ENCODE results near the gene PCP4L1. TPM values are rescaled to one million over a fixed set of nuclear protein-coding genes. Genes with fewer than 3 reads are reported as not detected.

Gene PCP4L1
- total RNA-seq, 2 experiments from 2014 or later: not detected

GRCh38 chr1:161274874-161275273 lies 16.3 kb downstream of the PCP4L1 start:
- no peak overlapping the region for H3K4me3 Mint-ChIP-seq
- POLR2A ChIA-PET: no interaction called here

GRCh38 chr1:161282991-161283390 lies 24.4 kb downstream of the PCP4L1 start:
- POLR2A ChIA-PET: no interaction called here
- intact Hi-C loops (cut with DNase I, micrococcal nuclease): loop anchor here in 1 of 2 experiments (5.0 kb wide), 1 partner anchor 36 kb away; no protein-coding TSS in a partner anchor

More at GRCh38 chr1:161274874-161275273, 16.3 kb downstream of the PCP4L1 start:
- Mint-ChIP-seq H3K4me1 (ENCODE audit: low read depth) (no peaks in the 10 kb centered on the region), H3K36me3 (ENCODE audit: low read depth) (no peaks in the 10 kb centered on the region), H3K27me3 (peaks cover 17% of the 10 kb centered on the region), H3K9me3 (no peaks in the 10 kb centered on the region), H3K27ac (no peak overlapping the region)
- H3K9me3 ChIP-seq (ENCODE audit: control insufficient read depth in 1 of 2, insufficient read depth in 1 of 2, low read length in 2 of 2): no peaks in the 10 kb centered on the region
- H3K27me3 ChIP-seq (ENCODE audit: control insufficient read depth in 1 of 2, insufficient read depth in 2 of 2, low read length in 2 of 2): no peaks in the 10 kb centered on the region
- no peak for DNase-seq
- no peak for ATAC-seq (ENCODE audit: poor library complexity)
- H3K4me1 ChIP-seq (ENCODE audit: insufficient read depth, low read length): no peaks in the 10 kb centered on the region
- no peaks in the 10 kb centered on the region for H3K36me3 ChIP-seq (ENCODE audit: insufficient read depth, low read length)
- intact Hi-C loops (cut with DNase I, micrococcal nuclease): no loop called here
- CTCF ChIA-PET: no interaction called here
- H3K4me3 ChIP-seq (ENCODE audit: low read length): no peak overlapping the region
- no peak overlapping the region for H3K27ac ChIP-seq (ENCODE audit: low read depth in 1 of 2, low read length in 2 of 2)
- no peak for TF ChIP-seq CTCF (IDR thresholded peaks at IDR 0.05)

DNA sequence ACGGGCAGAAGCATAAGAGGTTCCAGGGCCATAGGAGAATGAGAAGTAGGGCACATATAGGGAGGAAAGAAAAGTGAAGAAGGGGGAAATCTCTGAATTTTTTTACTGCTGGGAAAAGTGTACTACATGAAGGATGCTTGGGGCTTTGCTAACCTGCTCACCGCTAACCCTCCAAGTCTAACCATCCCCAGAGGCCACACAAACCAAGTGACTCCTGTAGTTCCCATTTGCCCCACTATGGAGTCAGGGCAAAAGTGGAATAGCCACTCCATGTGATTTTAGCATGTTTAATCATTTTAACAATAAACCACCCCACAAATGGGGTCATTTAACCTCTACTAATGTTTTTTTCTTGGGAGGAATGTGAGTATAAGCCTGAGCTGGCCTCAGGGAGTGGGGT lies 26.6 kb downstream of the PCP4L1 start:
- no peaks in the 10 kb centered on the region for H3K9me3 ChIP-seq (ENCODE audit: control insufficient read depth in 1 of 2, insufficient read depth in 1 of 2, low read length in 2 of 2)
- no peak overlapping the region for H3K27ac ChIP-seq (ENCODE audit: low read depth in 1 of 2, low read length in 2 of 2)
- no peak for TF ChIP-seq CTCF (IDR thresholded peaks at IDR 0.05)
- H3K4me3 ChIP-seq (ENCODE audit: low read length): no peak overlapping the region
- H3K27me3 ChIP-seq (ENCODE audit: control insufficient read depth in 1 of 2, insufficient read depth in 2 of 2, low read length in 2 of 2): no peaks in the 10 kb centered on the region
- no peaks in the 10 kb centered on the region for H3K9me3 Mint-ChIP-seq
- ATAC-seq (ENCODE audit: poor library complexity): no peak
- H3K4me3 Mint-ChIP-seq: no peak overlapping the region
- no peaks in the 10 kb centered on the region for H3K4me1 Mint-ChIP-seq (ENCODE audit: low read depth)
- POLR2A ChIA-PET: no interaction called here
- no peaks in the 10 kb centered on the region for H3K4me1 ChIP-seq (ENCODE audit: insufficient read depth, low read length)
- no peaks in the 10 kb centered on the region for H3K36me3 ChIP-seq (ENCODE audit: insufficient read depth, low read length)
- CTCF ChIA-PET: no interaction called here
- no peaks in the 10 kb centered on the region for H3K27me3 Mint-ChIP-seq
- peaks cover 6% of the 10 kb centered on the region for H3K36me3 Mint-ChIP-seq (ENCODE audit: low read depth)
- no peak overlapping the region for H3K27ac Mint-ChIP-seq
- intact Hi-C loops (cut with DNase I, micrococcal nuclease): no loop called here
- DNase-seq: no peak

More at GRCh38 chr1:161282991-161283390, 24.4 kb downstream of the PCP4L1 start:
- Histone ChIP-seq H3K9me3 (ENCODE audit: control insufficient read depth in 1 of 2, insufficient read depth in 1 of 2, low read length in 2 of 2) (no peaks in the 10 kb centered on the region), H3K36me3 (ENCODE audit: insufficient read depth, low read length) (no peaks in the 10 kb centered on the region), H3K27ac (ENCODE audit: low read depth in 1 of 2, low read length in 2 of 2) (no peak overlapping the region), H3K4me1 (ENCODE audit: insufficient read depth, low read length) (no peaks in the 10 kb centered on the region), H3K27me3 (ENCODE audit: control insufficient read depth in 1 of 2, insufficient read depth in 2 of 2, low read length in 2 of 2) (no peaks in the 10 kb centered on the region), H3K4me3 (ENCODE audit: low read length) (no peak overlapping the region)
- CTCF ChIA-PET: no interaction called here
- H3K36me3 Mint-ChIP-seq (ENCODE audit: low read depth): peaks cover 6% of the 10 kb centered on the region
- TF ChIP-seq CTCF (IDR thresholded peaks at IDR 0.05): no peak
- H3K4me1 Mint-ChIP-seq (ENCODE audit: low read depth): no peaks in the 10 kb centered on the region
- no peak overlapping the region for H3K27ac Mint-ChIP-seq
- ATAC-seq (ENCODE audit: poor library complexity): no peak
- H3K9me3 Mint-ChIP-seq: no peaks in the 10 kb centered on the region
- no peak overlapping the region for H3K4me3 Mint-ChIP-seq
- no peaks in the 10 kb centered on the region for H3K27me3 Mint-ChIP-seq
- DNase-seq: no peak
